Gastrocnemius medialis (tissue), 4 donors: Measurements from ENCODE around the gene VTI1A.

Experiments
- CTCF ChIP-seq, 5 experiments: fragments of 450-650 bp in 3 of 5; fragments of 200-600 bp in 2 of 5; sonication (generic) in 2 of 5; IDR thresholded peaks in 4 of 5; conservative IDR thresholded peaks in 1 of 5; 1 replicate in 4 of 5; 2 replicates in 1 of 5; pipeline ENCODE4 v1.5.1; 2016 to 2019; ENCODE audit warnings: antibody characterized with exemption in 5 of 5, mild to moderate bottlenecking in 3 of 5, moderate library complexity in 3 of 5
- POLR2A ChIP-seq, 2 donors: fragments of 450-650 bp; IDR thresholded peaks; one replicate each; pipeline ENCODE4 v1.6.1; 2017; ENCODE audit warnings: antibody characterized with exemption in 2 of 2, mild to moderate bottlenecking in 2 of 2, moderate library complexity in 2 of 2

GRCh38 chr10:112763916-112764520 lies 317.0 kb downstream of the VTI1A start:
- TF ChIP-seq POLR2A (IDR thresholded peaks at IDR 0.05), result no peak
- no peak for TF ChIP-seq CTCF (IDR thresholded peaks at IDR 0.05 in 4 of 5, conservative IDR thresholded peaks at IDR 0.05 in 1 of 5)
